GM19328 (cell line): ENCODE data around the gene MTCL1.

Source experiments
- ATAC-seq: cut with Tn5 transposase; IDR thresholded peaks from one replicate; pipeline ENCODE4 v1.9.1; 2021; ENCODE audit warnings: mild to moderate bottlenecking, moderate library complexity; ENCODE audit not compliant: unreplicated experiment

Gene MTCL1

GRCh38 chr18:8806100-8806797, 100.9 kb downstream of the MTCL1 start:
- ATAC-seq, result no peak

- no peak for ATAC-seq
These were observed 101.6 kb downstream of the MTCL1 start for GRCh38 chr18:8806798-8807487.

- no peak for ATAC-seq
These were observed 102.1 kb downstream of the MTCL1 start for GRCh38 chr18:8807488-8807805.

- ATAC-seq, result no peak
These were observed 102.6 kb downstream of the MTCL1 start for GRCh38 chr18:8808001-8808400.

- no peak for ATAC-seq
These were observed 104.2 kb downstream of the MTCL1 start for GRCh38 chr18:8809514-8809913.

GRCh38 chr18:8810157-8810556, 104.8 kb downstream of the MTCL1 start:
- no peak for ATAC-seq

- no peak for ATAC-seq
These were observed 105.8 kb downstream of the MTCL1 start for GRCh38 chr18:8811115-8811514.

GRCh38 chr18:8812631-8813030, 107.3 kb downstream of the MTCL1 start:
- no peak for ATAC-seq

GRCh38 chr18:8813611-8814010, 108.3 kb downstream of the MTCL1 start:
- no peak for ATAC-seq

GRCh38 chr18:8814206-8814605, 108.8 kb downstream of the MTCL1 start:
- no peak for ATAC-seq

- no peak for ATAC-seq
These were observed 110.9 kb downstream of the MTCL1 start for GRCh38 chr18:8816220-8816619.

- no peak for ATAC-seq
These were observed 111.5 kb downstream of the MTCL1 start for GRCh38 chr18:8816816-8817215.

- no peak for ATAC-seq
These were observed 113.6 kb downstream of the MTCL1 start for GRCh38 chr18:8818982-8819381.

GRCh38 chr18:8820396-8821082, 115.2 kb downstream of the MTCL1 start:
- ATAC-seq, result no peak

GRCh38 chr18:8821083-8821465, 115.7 kb downstream of the MTCL1 start:
- no peak for ATAC-seq

- no peak for ATAC-seq
These were observed 116.2 kb downstream of the MTCL1 start for GRCh38 chr18:8821531-8821930.

GRCh38 chr18:8822643-8823042, 117.3 kb downstream of the MTCL1 start:
- no peak for ATAC-seq

GRCh38 chr18:8823530-8823929, 118.2 kb downstream of the MTCL1 start:
- ATAC-seq, result no peak

GRCh38 chr18:8824846-8825245, 119.5 kb downstream of the MTCL1 start:
- no peak for ATAC-seq

- no peak for ATAC-seq
These were observed 119.9 kb downstream of the MTCL1 start for GRCh38 chr18:8825273-8825672.

- no peak for ATAC-seq
These were observed 120.5 kb downstream of the MTCL1 start for GRCh38 chr18:8825729-8826375.

- ATAC-seq, result no peak
These were observed 121.2 kb downstream of the MTCL1 start for GRCh38 chr18:8826514-8826913.
